SK-N-SH (cell line): Measurements from ENCODE around the gene KCND3. TPM values are rescaled to one million over a fixed set of nuclear protein-coding genes. Genes with fewer than 3 reads are reported as not detected.

Source experiments
- CTCF ChIA-PET: fragments of 300-600, 350-600 bp; formaldehyde crosslinking; extraction: SDS; loops from one replicate; lab custom pipeline; 2021; lab: Yijun Ruan, JAX
- POLR2A ChIA-PET: fragments of 350-600 bp; sonication (Branson Sonifier 250); formaldehyde crosslinking; extraction: SDS; loops from one replicate; lab custom pipeline; 2020; ENCODE audit warnings: antibody characterized with exemption, inconsistent platforms; lab: Yijun Ruan, JAX
- DNase-seq: peaks from one replicate; pipeline ENCODE4 v3.0.0; 2012
- H2AFZ ChIP-seq: fragments of 200-600 bp; sonication (generic); 2 replicates; pipeline ENCODE4 v1.8.1; 2016; ENCODE audit warnings: antibody characterized with exemption, mild to moderate bottlenecking, low read depth
- H3F3A ChIP-seq: fragments of 200-600 bp; sonication (generic); replicated peaks from 2 replicates; pipeline ENCODE3; 2016; ENCODE audit warnings: antibody characterized with exemption, mild to moderate bottlenecking; ENCODE audit not compliant: insufficient read depth
- H3K27ac ChIP-seq, 2 experiments: fragments of 200-500 bp in 1 of 2; fragments of 200-600 bp in 1 of 2; sonication (Bioruptor generic) in 1 of 2; sonication (generic), shearing (Covaris generic) in 1 of 2; 2 replicates each; pipeline versions ENCODE4 v1.5.1 to v1.6.1; 2014 to 2016; ENCODE audit warnings: low read depth in 2 of 2, inconsistent platforms in 1 of 2, low read length in 1 of 2, mild to moderate bottlenecking in 1 of 2, mixed read lengths in 1 of 2
- H3K27me3 ChIP-seq: fragments of 200-600 bp; sonication (generic), shearing (Covaris generic); 2 replicates; pipeline ENCODE4 v1.6.1; 2016; ENCODE audit warnings: mixed run types; ENCODE audit not compliant: insufficient read depth
- H3K36me3 ChIP-seq, 2 experiments: fragments of 200-500 bp in 1 of 2; fragments of 200-600 bp in 1 of 2; sonication (Bioruptor generic) in 1 of 2; sonication (generic) in 1 of 2; replicated peaks in 1 of 2; 2 replicates each; pipeline versions ENCODE3 to v1.5.1; 2014 to 2016; ENCODE audit warnings: low read length in 1 of 2, mild to moderate bottlenecking in 1 of 2; ENCODE audit not compliant: insufficient read depth in 2 of 2, control insufficient read depth in 1 of 2
- H3K4me1 ChIP-seq, 2 experiments: fragments of 200-500 bp in 1 of 2; fragments of 200-600 bp in 1 of 2; sonication (Bioruptor generic) in 1 of 2; sonication (generic), shearing (Covaris generic) in 1 of 2; 2 replicates each; pipeline versions ENCODE4 v1.5.1 to v1.6.1; 2014 to 2016; ENCODE audit warnings: low read depth in 1 of 2, low read length in 1 of 2, mixed run types in 1 of 2; ENCODE audit not compliant: insufficient read depth in 2 of 2, control insufficient read depth in 1 of 2
- H3K4me2 ChIP-seq: fragments of 200-600 bp; sonication (generic), shearing (Covaris generic); 2 replicates; pipeline ENCODE4 v1.6.1; 2017; ENCODE audit warnings: mixed run types
- H3K4me3 ChIP-seq, 2 experiments: fragments of 200-500 bp in 1 of 2; fragments of 200-600 bp in 1 of 2; sonication (Bioruptor generic) in 1 of 2; sonication (generic), shearing (Covaris generic) in 1 of 2; 2 replicates each; pipeline versions ENCODE4 v1.5.1 to v1.8.1; 2014 to 2016; ENCODE audit warnings: low read depth in 2 of 2, inconsistent platforms in 1 of 2, low read length in 1 of 2, mild to moderate bottlenecking in 1 of 2, mixed read lengths in 1 of 2, moderate library complexity in 1 of 2
- H3K79me2 ChIP-seq: fragments of 200-600 bp; sonication (generic); 2 replicates; pipeline ENCODE4 v1.8.1; 2017; ENCODE audit warnings: mild to moderate bottlenecking; ENCODE audit not compliant: insufficient read depth
- H3K9ac ChIP-seq: fragments of 200-600 bp; sonication (generic); 2 replicates; pipeline ENCODE4 v1.6.1; 2017; ENCODE audit warnings: mixed run types
- H3K9me2 ChIP-seq: fragments of 200-600 bp; sonication (generic); 2 replicates; pipeline ENCODE4 v1.6.1; 2017; ENCODE audit warnings: mixed run types
- H3K9me3 ChIP-seq: fragments of 200-600 bp; sonication (generic); 2 replicates; pipeline ENCODE4 v1.6.1; 2017; ENCODE audit warnings: mixed run types, mild to moderate bottlenecking, moderate library complexity
- H4K20me1 ChIP-seq: fragments of 200-600 bp; sonication (generic); 2 replicates; pipeline ENCODE4 v1.6.1; 2017; ENCODE audit warnings: mild to moderate bottlenecking, mixed run types; ENCODE audit not compliant: insufficient read depth
- CHD2 ChIP-seq: fragments of 150-350 bp; IDR thresholded peaks from 2 replicates; pipeline ENCODE4 v1.6.1; 2018; ENCODE audit warnings: low read length; ENCODE audit not compliant: partially characterized antibody
- CTCF ChIP-seq: fragments of 200-600 bp; sonication (generic); IDR thresholded peaks from 2 replicates; pipeline ENCODE4 v1.6.1; 2017; ENCODE audit warnings: antibody characterized with exemption, mild to moderate bottlenecking, moderate library complexity
- FOSL2 ChIP-seq: IDR thresholded peaks from 2 replicates; pipeline ENCODE4 v1.4.0; 2012; ENCODE audit warnings: low read depth, mild to moderate bottlenecking, moderate library complexity, borderline replicate concordance
- FOXJ3 ChIP-seq: sonication (generic); formaldehyde crosslinking; IDR thresholded peaks from 2 replicates; pipeline ENCODE4 v1.5.1; 2020; ENCODE audit warnings: mild to moderate bottlenecking, missing genetic modification reagents
- FOXM1 ChIP-seq: IDR thresholded peaks from 2 replicates; pipeline ENCODE4 v1.4.0; 2012; ENCODE audit warnings: low read depth, mild to moderate bottlenecking
- IRF3 ChIP-seq: fragments of 150-350 bp; IDR thresholded peaks from 2 replicates; pipeline ENCODE4 v1.6.1; 2016; ENCODE audit warnings: mild to moderate bottlenecking, low read depth, low read length
- JUND ChIP-seq: IDR thresholded peaks from 2 replicates; pipeline ENCODE4 v1.4.0; 2012
- MEF2A ChIP-seq: IDR thresholded peaks from 2 replicates; pipeline ENCODE4 v1.4.0; 2012; ENCODE audit warnings: low read depth, borderline replicate concordance
- NRF1 ChIP-seq: IDR thresholded peaks from 2 replicates; pipeline ENCODE4 v1.6.1; 2012; ENCODE audit warnings: low read depth, mild to moderate bottlenecking, low read length
- RXRA ChIP-seq: IDR thresholded peaks from 2 replicates; pipeline ENCODE4 v1.4.0; 2012; ENCODE audit warnings: low read depth, mild to moderate bottlenecking, borderline replicate concordance
- SIN3A ChIP-seq: IDR thresholded peaks from 2 replicates; pipeline ENCODE4 v1.6.1; 2012; ENCODE audit warnings: low read depth, mild to moderate bottlenecking, low read length, moderate library complexity, borderline replicate concordance
- TCF12 ChIP-seq: IDR thresholded peaks from 2 replicates; pipeline ENCODE4 v1.4.0; 2012
- YY1 ChIP-seq: IDR thresholded peaks from 2 replicates; pipeline ENCODE4 v1.4.0; 2012; ENCODE audit warnings: low read depth, mild to moderate bottlenecking
- WGBS: methylation state at CpG from one replicate; pipeline ENCODE4 v1.1.6; 2017; ENCODE audit warnings: low lambda C conversion rate; 5-methylcytosine and 5-hydroxymethylcytosine counted together
- polyA plus RNA-seq, 3 experiments: library from polyadenylated mRNA; depleted of rRNA; stranded (reverse); fragments of >200 nt; gene quantifications; 2 replicates each; pipeline ENCODE4 v1.2.3, GENCODE V29; 2012
- TF ChIP-seq, protein P1 (sequence below): IDR thresholded peaks from 2 replicates; pipeline ENCODE4; 2012
- TF ChIP-seq, protein P2 (sequence below): fragments of 150-350 bp; IDR thresholded peaks from 2 replicates; pipeline ENCODE4 v1.6.1; 2017; ENCODE audit warnings: antibody characterized with exemption, low read length, low read depth, borderline replicate concordance
- TF ChIP-seq, protein P3 (sequence below): IDR thresholded peaks from 2 replicates; pipeline ENCODE4 v1.4.0; 2012; ENCODE audit warnings: low read depth, borderline replicate concordance
- TF ChIP-seq, protein P4 (sequence below): IDR thresholded peaks from 2 replicates; pipeline ENCODE4 v1.4.0; 2012; ENCODE audit warnings: low read depth

Gene KCND3
- polyA plus RNA-seq, 1 of the 3 experiments (the other 2 are of a cell fraction): not detected

DNA sequence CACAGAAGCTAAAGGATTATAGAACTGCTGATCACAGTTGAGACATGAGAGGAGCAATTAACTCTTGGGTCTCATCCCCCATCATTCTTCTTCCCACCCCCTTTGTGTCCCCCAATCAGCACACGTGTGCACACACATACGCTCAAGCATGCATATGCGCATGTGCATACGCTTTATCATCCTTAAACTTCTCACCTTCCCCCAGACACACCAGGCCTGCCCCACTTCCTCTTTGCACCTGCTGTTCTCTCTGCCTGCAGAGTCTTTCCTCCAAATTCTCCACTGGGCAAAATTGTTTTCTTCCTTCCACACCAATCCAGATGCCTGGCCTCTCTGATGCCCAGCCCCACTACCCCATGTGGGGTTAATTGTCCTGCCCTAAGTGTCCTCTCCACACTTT, 13.0 kb upstream of the KCND3 start:
- Histone ChIP-seq H3K4me1 (no peaks in the 10 kb centered on the region), H3K27me3 (no peaks in the 10 kb centered on the region), H3K9ac (no peak overlapping the region), H3K36me3 (no peaks in the 10 kb centered on the region), H3K79me2 (no peaks in the 10 kb centered on the region), H3K9me2 (no peaks in the 10 kb centered on the region), H3K27ac (no peak overlapping the region), H4K20me1 (no peaks in the 10 kb centered on the region), H3K9me3 (no peaks in the 10 kb centered on the region), H3K4me3 (no peak overlapping the region), H2AFZ (no peak overlapping the region), H3F3A (no peaks in the 10 kb centered on the region), H3K4me2 (no peak overlapping the region)
- DNase-seq: no peak
- no peak for TF ChIP-seq FOSL2
- TF ChIP-seq, protein P1, sequence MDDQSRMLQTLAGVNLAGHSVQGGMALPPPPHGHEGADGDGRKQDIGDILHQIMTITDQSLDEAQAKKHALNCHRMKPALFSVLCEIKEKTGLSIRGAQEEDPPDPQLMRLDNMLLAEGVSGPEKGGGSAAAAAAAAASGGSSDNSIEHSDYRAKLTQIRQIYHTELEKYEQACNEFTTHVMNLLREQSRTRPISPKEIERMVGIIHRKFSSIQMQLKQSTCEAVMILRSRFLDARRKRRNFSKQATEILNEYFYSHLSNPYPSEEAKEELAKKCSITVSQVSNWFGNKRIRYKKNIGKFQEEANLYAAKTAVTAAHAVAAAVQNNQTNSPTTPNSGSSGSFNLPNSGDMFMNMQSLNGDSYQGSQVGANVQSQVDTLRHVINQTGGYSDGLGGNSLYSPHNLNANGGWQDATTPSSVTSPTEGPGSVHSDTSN: no peak
- TF ChIP-seq IRF3: no peak
- no peak for TF ChIP-seq RXRA
- TF ChIP-seq, protein P2, sequence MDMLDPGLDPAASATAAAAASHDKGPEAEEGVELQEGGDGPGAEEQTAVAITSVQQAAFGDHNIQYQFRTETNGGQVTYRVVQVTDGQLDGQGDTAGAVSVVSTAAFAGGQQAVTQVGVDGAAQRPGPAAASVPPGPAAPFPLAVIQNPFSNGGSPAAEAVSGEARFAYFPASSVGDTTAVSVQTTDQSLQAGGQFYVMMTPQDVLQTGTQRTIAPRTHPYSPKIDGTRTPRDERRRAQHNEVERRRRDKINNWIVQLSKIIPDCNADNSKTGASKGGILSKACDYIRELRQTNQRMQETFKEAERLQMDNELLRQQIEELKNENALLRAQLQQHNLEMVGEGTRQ: no peak
- TF ChIP-seq, protein P3, sequence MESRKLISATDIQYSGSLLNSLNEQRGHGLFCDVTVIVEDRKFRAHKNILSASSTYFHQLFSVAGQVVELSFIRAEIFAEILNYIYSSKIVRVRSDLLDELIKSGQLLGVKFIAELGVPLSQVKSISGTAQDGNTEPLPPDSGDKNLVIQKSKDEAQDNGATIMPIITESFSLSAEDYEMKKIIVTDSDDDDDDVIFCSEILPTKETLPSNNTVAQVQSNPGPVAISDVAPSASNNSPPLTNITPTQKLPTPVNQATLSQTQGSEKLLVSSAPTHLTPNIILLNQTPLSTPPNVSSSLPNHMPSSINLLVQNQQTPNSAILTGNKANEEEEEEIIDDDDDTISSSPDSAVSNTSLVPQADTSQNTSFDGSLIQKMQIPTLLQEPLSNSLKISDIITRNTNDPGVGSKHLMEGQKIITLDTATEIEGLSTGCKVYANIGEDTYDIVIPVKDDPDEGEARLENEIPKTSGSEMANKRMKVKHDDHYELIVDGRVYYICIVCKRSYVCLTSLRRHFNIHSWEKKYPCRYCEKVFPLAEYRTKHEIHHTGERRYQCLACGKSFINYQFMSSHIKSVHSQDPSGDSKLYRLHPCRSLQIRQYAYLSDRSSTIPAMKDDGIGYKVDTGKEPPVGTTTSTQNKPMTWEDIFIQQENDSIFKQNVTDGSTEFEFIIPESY: no peak
- TF ChIP-seq SIN3A: no peak
- no peak for TF ChIP-seq MEF2A
- TF ChIP-seq FOXJ3: no peak
- TF ChIP-seq FOXM1: no peak
- TF ChIP-seq CHD2: no peak
- no peak for TF ChIP-seq TCF12
- CTCF ChIA-PET: no interaction called here
- 38% methylated on average over 4 of the region's 4 CpGs for WGBS
- POLR2A ChIA-PET: no interaction called here

DNA sequence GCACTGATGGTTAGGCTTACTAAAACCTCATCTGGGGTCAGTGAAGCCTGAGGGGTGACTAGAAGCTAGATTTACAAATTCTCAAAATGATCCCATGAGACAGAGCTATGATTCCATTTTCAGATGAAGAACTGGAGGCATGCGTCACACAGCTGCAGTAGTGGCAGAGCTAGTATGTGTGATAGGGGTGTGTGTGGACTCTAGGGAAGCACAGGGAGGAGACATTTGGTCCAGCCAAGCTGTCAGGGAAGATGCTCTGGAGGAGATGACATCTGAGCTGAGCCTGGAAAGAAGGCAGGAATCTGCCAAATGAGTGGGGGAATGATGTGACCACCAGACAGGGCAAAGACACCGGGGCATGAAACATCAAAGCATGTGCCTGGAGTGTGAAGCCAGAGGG, 12.0 kb upstream of the KCND3 start:
- no peaks in the 10 kb centered on the region for H3K79me2 ChIP-seq
- H3K4me1 ChIP-seq: no peaks in the 10 kb centered on the region
- CTCF ChIA-PET: no interaction called here
- DNase-seq: no peak
- H3F3A ChIP-seq: no peaks in the 10 kb centered on the region
- H3K4me2 ChIP-seq: no peak overlapping the region
- H3K27ac ChIP-seq: no peak overlapping the region
- H3K9me2 ChIP-seq: no peaks in the 10 kb centered on the region
- TF ChIP-seq FOXJ3: no peak
- no peak for TF ChIP-seq NRF1
- no peak for TF ChIP-seq CTCF
- no peak for TF ChIP-seq YY1
- TF ChIP-seq, protein P4, sequence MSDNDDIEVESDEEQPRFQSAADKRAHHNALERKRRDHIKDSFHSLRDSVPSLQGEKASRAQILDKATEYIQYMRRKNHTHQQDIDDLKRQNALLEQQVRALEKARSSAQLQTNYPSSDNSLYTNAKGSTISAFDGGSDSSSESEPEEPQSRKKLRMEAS: no peak
- no peak for TF ChIP-seq CHD2
- no peak for TF ChIP-seq JUND
- WGBS: 27% methylated on average over 2 of the region's 2 CpGs
- no peaks in the 10 kb centered on the region for H3K9me3 ChIP-seq
- H2AFZ ChIP-seq: no peak overlapping the region
- H3K9ac ChIP-seq: no peak overlapping the region
- H4K20me1 ChIP-seq: no peaks in the 10 kb centered on the region
- H3K27me3 ChIP-seq: no peaks in the 10 kb centered on the region
- POLR2A ChIA-PET: no interaction called here
- no peaks in the 10 kb centered on the region for H3K36me3 ChIP-seq
- H3K4me3 ChIP-seq: no peak overlapping the region
